ENCODE data around the gene CENPW.

GRCh38 chr6:126300126-126300525 lies 39.8 kb upstream of the CENPW start:
- TF ChIP-seq EZH2 (IDR thresholded peaks at IDR 0.05; ENCODE audit: insufficient read depth, poor library complexity, severe bottlenecking) = no peak
- TF ChIP-seq EZH2phosphoT487 (IDR thresholded peaks at IDR 0.05; ENCODE audit: insufficient read depth, low read depth) = no peak

Data from GM23248 (cell line).